ENCODE results near the gene SOX11. TPM values are rescaled to one million over a fixed set of nuclear protein-coding genes. Genes with fewer than 3 reads are reported as not detected.

Gene SOX11
- total and polyA plus RNA-seq, 2 of the 8 experiments (the other 6 are each of a cell fraction or from before 2014, with no cell fraction given), result 9.0 to 55.6 TPM

- 92% methylated on average over 5 of the region's 5 CpGs; no CpG with 5 or more reads in 1 of the 2 experiments for WGBS, 2 experiments (ENCODE audit: extremely low coverage in 1 of 2, insufficient coverage in 1 of 2, insufficient read length in 1 of 2, insufficient replicate concordance in 2 of 2, low coverage in 1 of 2, low lambda C conversion rate in 2 of 2, missing lambda C conversion rate in 1 of 2)
- no peak overlapping the region for H3K14ac ChIP-seq (ENCODE audit: insufficient read length)
Measured at GRCh38 chr2:5741242-5741641, 49.1 kb downstream of the SOX11 start.

More at GRCh38 chr2:5741242-5741641, 49.1 kb downstream of the SOX11 start:
- H2BK20ac ChIP-seq (ENCODE audit: low read length), result no peak overlapping the region
- H2BK5ac ChIP-seq (ENCODE audit: low read depth, low read length), result no peak overlapping the region
- H3K9ac ChIP-seq (replicated peaks in 1 of 4; ENCODE audit: extremely low read depth in 1 of 4, low read depth in 3 of 4, low read length in 3 of 4), result no peak overlapping the region
- no peak overlapping the region for H3K27ac ChIP-seq (ENCODE audit: low read depth, low read length)
- H3K27me3 ChIP-seq (replicated peaks in 1 of 4; ENCODE audit: control insufficient read depth in 3 of 4, extremely low read depth in 1 of 4, insufficient read depth in 3 of 4, low read length in 3 of 4), result peaks cover 0 to 2% (median 0%) of the 10 kb centered on the region in 4 experiments; a peak in 1 of 7 replicates
- no peaks in the 10 kb centered on the region for H3K79me2 ChIP-seq (ENCODE audit: control insufficient read depth in 1 of 2, insufficient read depth in 2 of 2, low read length in 2 of 2)
- no peaks in the 10 kb centered on the region for H3K36me3 ChIP-seq (ENCODE audit: control insufficient read depth in 2 of 4, insufficient read depth in 4 of 4, low read length in 3 of 4)
- H4K8ac ChIP-seq (ENCODE audit: extremely low read depth, insufficient read depth, low read length), result no peak overlapping the region
- H2BK12ac ChIP-seq (ENCODE audit: low read depth, low read length), result 0 out of 2 replicates have a peak overlapping the region, but pooled peaks have one; percentile 68
- H3K18ac ChIP-seq (ENCODE audit: extremely low read depth, low read length), result no peak overlapping the region
- H3K79me1 ChIP-seq (ENCODE audit: low read depth, low read length), result no peaks in the 10 kb centered on the region
- no peak overlapping the region for H3K23ac ChIP-seq (ENCODE audit: insufficient read length)
- no peaks in the 10 kb centered on the region for H3K23me2 ChIP-seq (ENCODE audit: low read depth, low read length)
- peak overlapping the region; percentile 32 for H4K91ac ChIP-seq (replicated peaks; ENCODE audit: insufficient read length, low read length)
- H2AFZ ChIP-seq (ENCODE audit: low read length), result no peak overlapping the region; the same call in 1 of the 2 replicates
- no peak overlapping the region for H3K4me2 ChIP-seq (ENCODE audit: insufficient read depth in 1 of 2, low read depth in 2 of 2, low read length in 2 of 2)
- H4K5ac ChIP-seq (ENCODE audit: insufficient read length, low read depth, low read length), result no peak overlapping the region
- peaks cover 0 to 13% (median 6%) of the 10 kb centered on the region in 4 experiments; a peak in 5 of 7 replicates for H3K4me1 ChIP-seq (replicated peaks in 1 of 4; ENCODE audit: control insufficient read depth in 3 of 4, insufficient read depth in 4 of 4, low read length in 3 of 4)
- POLR2A ChIA-PET (ENCODE audit: partially characterized antibody), result interaction anchor here (1.3 to 1.4 kb wide), 2 partner anchors 45 to 50 kb away, joined by 3 to 6 read pairs; no protein-coding TSS in a partner anchor
- CTCF ChIA-PET (ENCODE audit: partially characterized antibody), result interaction anchor here (0.6 to 1.2 kb wide), 3 partner anchors 18 to 106 kb away, joined by 3 read pairs; no protein-coding TSS in a partner anchor
- no peak overlapping the region for H3K4me3 ChIP-seq (ENCODE audit: extremely low read depth in 1 of 4, insufficient read depth in 2 of 4, low read depth in 3 of 4, low read length in 4 of 4)
- H2BK15ac ChIP-seq (ENCODE audit: low read length), result peak overlapping the region; percentile 81; the same call in 1 of the 2 replicates
- no peak for TF ChIP-seq TAF7 (optimal IDR thresholded peaks at IDR 0.05; ENCODE audit: borderline replicate concordance, low read depth, low read length)
- no peak for TF ChIP-seq NRF1 (IDR thresholded peaks at IDR 0.05; ENCODE audit: low read depth, low read length)
- no peak for TF ChIP-seq EZH2 (IDR thresholded peaks at IDR 0.05; ENCODE audit: low read depth, low read length, severe bottlenecking)
- TF ChIP-seq BCL11A (IDR thresholded peaks at IDR 0.05; ENCODE audit: low read depth in 2 of 2, low read length in 2 of 2), result no peak
- no peak for TF ChIP-seq CBX8 (IDR thresholded peaks at IDR 0.05; ENCODE audit: borderline replicate concordance, low read depth, low read length)
- TF ChIP-seq HDAC6 (IDR thresholded peaks at IDR 0.05; ENCODE audit: low read depth, low read length), result no peak
- TF ChIP-seq HDAC2 (IDR thresholded peaks at IDR 0.05; ENCODE audit: borderline replicate concordance in 1 of 2, low read depth in 2 of 2, low read length in 2 of 2), result no peak
- TF ChIP-seq SIN3A (conservative IDR thresholded peaks at IDR 0.05 in 1 of 2, IDR thresholded peaks at IDR 0.05 in 1 of 2; ENCODE audit: low read depth in 1 of 2, low read length in 2 of 2), result no peak
- TF ChIP-seq RNF2 (IDR thresholded peaks at IDR 0.05; ENCODE audit: borderline replicate concordance, low read depth, low read length, missing control alignments, poor library complexity, severe bottlenecking), result no peak
- no peak for TF ChIP-seq TCF12 (IDR thresholded peaks at IDR 0.05; ENCODE audit: low read depth, low read length)
- no peaks in the 10 kb centered on the region for H3K9me3 ChIP-seq (ENCODE audit: insufficient read depth in 2 of 2, low read depth in 1 of 2, low read length in 1 of 2)
- H3K4ac ChIP-seq (replicated peaks; ENCODE audit: insufficient read length, low read depth, low read length), result no peak overlapping the region
- DNase-seq (ENCODE audit: low read depth in 1 of 2, low spot score in 2 of 2) (no peak), FAIRE-seq (no peak)
- no peak overlapping the region for H2BK120ac ChIP-seq (replicated peaks; ENCODE audit: low read depth, low read length)
- H2AK5ac ChIP-seq (ENCODE audit: low read depth, low read length), result no peak overlapping the region
- H3K56ac ChIP-seq (replicated peaks; ENCODE audit: insufficient read length, low read depth, low read length), result no peak overlapping the region
- H4K20me1 ChIP-seq (replicated peaks in 1 of 2; ENCODE audit: control insufficient read depth in 1 of 2, insufficient read depth in 2 of 2, low read length in 2 of 2), result no peaks in the 10 kb centered on the region
